SHP77 treated with DMSO at 0.1 percent for 48 hours (cell line): ENCODE measurements around the gene OR10H5.
"Not testable (repeated sequence)": the region's sequence is repeated elsewhere in the genome, so short reads cannot be mapped to it uniquely, and the experiment has no call there.

Source experiments
- DNase-seq: peaks from one replicate; lab custom pipeline; 2025; lab: John Stamatoyannopoulos, UW

Gene OR10H5

GRCh38 chr19:15811476-15811875 lies 24.0 kb downstream of the OR10H5 start:
- DNase-seq, result no peak

DNA sequence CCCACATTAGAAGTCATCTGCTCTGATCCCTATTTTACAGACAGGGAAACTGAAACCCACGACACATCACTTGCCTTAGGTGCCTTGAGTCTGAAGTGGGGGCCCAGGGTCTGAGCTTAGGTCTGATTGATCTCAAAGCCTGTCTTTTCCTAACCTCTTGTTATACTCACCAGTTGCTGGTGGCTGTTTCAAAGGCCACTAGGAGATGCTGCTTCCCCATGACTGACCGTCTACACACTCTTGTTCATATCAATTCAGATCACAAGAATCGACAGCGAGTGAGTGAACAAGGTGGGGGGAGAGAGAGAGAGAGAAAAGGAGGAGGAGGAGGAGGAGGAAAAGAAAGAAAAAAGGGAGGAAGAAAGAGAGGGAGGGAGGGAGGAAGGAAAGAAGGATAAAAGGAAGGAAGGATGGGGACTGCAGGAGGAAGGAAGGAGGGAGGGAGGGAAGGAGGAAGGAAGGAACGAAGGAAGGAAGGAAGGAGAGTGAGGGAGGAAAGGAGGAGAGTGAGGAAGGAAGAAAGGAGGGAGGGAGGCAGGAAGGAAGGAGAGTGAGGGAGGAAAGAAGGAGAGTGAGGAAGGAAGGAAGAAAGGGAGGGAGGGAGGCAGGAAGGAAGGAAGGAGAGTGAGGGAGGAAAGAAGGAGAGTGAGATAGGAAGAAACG lies 24.7 kb downstream of the OR10H5 start:
- DNase-seq, result no peak

- no peak for DNase-seq
These were observed 26.5 kb downstream of the OR10H5 start for GRCh38 chr19:15813916-15814315.

- DNase-seq, result no peak
These were observed 27.8 kb downstream of the OR10H5 start, which contains the start of gene OR10H1 for GRCh38 chr19:15815306-15815705. TSS of gene OR10H1 (minus strand) at chr19:15815664. CDS start at chr19:15808037, 7,627 bp downstream.

DNA sequence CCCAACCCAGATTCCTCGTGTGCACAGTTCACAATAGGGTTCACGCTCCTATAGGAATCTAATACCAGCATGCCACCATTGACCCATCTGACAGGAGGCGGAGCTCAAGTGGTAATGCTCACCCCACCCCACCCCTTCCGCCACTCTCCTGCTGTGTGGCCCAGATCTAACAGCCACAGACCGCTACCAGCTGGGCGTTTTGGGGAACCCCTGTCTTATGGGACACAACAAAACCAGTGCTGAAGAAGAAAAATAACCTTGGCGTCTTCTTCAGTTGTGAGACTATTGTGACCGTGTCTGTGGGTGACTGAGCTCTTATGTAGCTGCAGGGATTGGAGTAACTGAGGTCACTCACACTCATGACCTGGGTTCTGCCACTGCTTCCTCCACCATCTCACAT lies 33.2 kb downstream of the OR10H5 start:
- DNase-seq, result no peak

GRCh38 chr19:15825753-15826152 lies 38.3 kb downstream of the OR10H5 start:
- no peak for DNase-seq

GRCh38 chr19:15828121-15828610 lies 40.7 kb downstream of the OR10H5 start:
- no peak for DNase-seq

GRCh38 chr19:15828611-15829305 lies 41.3 kb downstream of the OR10H5 start:
- not testable (repeated sequence) for DNase-seq

- DNase-seq, result no peak
These were observed 41.8 kb downstream of the OR10H5 start for GRCh38 chr19:15829306-15829698.

GRCh38 chr19:15829786-15830185 lies 42.3 kb downstream of the OR10H5 start:
- no peak for DNase-seq

DNA sequence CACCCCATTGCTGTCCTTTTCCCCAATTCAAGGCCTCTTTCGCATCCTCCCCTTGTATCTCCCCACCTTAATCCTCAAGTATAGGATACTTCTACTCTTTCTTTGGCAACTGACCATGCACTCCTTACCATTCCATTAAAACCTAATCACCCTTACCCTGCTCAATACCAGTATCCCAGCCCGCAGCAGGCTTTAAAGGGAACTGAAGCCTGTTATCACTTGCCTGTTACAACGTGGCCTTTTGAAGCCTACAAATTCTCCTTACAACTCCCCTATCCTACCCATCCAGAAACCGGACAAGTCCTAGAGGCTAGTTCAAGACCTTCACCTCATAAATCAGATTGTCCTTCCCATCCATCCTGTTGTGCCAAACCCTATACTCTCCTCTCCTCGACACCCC lies 44.2 kb downstream of the OR10H5 start:
- DNase-seq, result no peak

GRCh38 chr19:15834232-15834631 lies 46.8 kb downstream of the OR10H5 start:
- DNase-seq, result not testable (repeated sequence)

DNA sequence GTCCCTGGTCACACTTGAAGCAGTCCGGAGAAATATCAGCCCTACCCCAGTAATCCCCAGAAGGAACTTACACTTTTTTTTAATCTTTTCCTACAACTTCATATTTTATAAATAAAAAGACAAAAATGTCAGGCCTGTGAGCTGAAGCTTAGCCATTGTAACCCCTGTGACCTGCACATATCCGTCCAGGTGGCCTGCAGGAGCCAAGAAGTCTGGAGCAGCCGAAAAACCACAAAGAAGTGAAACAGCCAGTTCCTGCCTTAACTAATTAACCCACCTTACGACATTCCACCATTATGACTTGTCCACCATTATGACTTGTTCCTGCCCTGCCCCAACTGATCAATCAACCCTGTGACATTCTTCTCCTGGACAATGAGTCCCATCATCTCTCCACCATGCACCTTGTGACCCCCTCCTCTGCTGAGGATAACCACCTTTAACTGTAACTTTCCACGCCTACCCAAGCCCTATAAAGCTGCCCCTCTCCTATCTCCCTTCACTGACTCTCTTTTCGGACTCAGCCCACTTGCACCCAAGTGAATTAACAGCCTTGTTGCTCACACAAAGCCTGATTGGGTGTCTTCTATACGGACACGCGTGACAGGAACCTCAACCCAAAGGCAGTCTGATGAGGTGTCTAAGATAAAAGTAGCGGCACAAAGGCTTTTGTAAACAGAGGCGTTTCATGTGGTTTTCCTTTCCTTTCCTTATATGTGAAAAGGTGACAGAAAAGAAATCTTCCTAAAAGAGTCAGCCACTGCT lies 48.3 kb downstream of the OR10H5 start:
- not testable (repeated sequence) for DNase-seq

DNA sequence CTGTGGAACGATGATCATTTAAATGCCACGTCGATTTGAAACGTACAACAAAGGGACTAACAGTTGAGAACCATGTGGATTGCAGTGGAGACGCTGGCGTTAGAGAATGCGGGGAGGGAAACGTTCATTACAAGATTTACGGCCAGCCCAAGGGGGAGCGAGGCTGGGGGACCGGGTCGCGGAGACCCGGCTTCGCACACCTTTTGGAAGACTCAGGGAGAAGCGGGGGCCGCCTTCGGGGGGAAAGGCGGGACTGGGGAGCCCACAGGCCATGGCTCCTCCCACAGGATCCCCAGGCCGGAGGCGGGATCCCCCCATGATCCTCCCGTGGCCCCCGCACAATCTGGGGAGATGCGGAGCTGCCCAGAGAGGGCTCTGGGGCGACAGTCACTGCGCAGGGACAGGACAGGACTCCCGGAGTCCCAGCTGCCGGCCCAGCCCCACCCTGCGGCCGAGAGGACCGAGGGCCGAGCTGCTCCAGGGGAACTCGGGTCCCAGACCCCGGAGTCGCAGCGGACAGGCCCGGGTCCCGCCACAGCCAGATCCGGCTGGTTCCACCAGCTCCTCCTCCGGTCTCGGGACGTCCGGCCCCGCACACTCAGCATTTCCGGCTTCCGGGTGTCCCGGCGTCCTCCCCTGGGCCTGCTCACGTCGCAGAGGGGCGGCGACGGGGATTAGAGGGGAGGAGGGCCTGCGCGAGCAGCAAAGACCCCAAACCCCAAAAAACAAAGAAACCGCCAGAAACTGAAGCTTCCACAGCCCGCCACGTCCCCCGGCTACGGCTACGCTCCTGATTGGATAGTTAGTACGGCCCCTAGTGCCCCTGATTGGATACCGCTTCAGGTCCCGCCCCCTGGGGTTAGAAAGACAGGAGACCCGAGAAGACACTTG lies 49.1 kb downstream of the OR10H5 start:
- no peak for DNase-seq

- DNase-seq, result peak; percentile 88
These were observed 49.8 kb downstream of the OR10H5 start for GRCh38 chr19:15837221-15837731.

GRCh38 chr19:15838351-15838750 lies 50.9 kb downstream of the OR10H5 start:
- DNase-seq, result no peak

GRCh38 chr19:15839888-15840287 lies 52.4 kb downstream of the OR10H5 start:
- not testable (repeated sequence) for DNase-seq

DNA sequence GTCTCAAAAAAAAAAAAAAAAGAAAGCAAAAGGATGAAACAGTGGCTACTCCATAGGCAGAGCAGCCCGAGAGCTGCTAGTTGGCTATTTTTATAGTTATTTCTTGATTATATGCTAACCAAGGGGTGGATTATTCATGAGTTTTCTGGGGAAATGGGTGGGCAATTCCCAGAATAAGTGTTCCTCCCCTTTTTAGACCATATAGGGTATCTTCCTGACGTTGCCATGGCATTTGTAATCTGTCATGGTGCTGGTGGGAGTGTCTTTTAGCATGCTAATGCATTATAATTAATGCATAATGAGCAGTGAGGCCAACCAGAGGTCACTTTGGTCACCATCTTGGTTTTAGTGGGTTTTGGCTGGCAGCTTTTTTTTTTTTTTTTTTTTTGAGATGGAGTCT lies 53.4 kb downstream of the OR10H5 start:
- no peak for DNase-seq

GRCh38 chr19:15841875-15842569 lies 54.6 kb downstream of the OR10H5 start:
- DNase-seq, result no peak

DNA sequence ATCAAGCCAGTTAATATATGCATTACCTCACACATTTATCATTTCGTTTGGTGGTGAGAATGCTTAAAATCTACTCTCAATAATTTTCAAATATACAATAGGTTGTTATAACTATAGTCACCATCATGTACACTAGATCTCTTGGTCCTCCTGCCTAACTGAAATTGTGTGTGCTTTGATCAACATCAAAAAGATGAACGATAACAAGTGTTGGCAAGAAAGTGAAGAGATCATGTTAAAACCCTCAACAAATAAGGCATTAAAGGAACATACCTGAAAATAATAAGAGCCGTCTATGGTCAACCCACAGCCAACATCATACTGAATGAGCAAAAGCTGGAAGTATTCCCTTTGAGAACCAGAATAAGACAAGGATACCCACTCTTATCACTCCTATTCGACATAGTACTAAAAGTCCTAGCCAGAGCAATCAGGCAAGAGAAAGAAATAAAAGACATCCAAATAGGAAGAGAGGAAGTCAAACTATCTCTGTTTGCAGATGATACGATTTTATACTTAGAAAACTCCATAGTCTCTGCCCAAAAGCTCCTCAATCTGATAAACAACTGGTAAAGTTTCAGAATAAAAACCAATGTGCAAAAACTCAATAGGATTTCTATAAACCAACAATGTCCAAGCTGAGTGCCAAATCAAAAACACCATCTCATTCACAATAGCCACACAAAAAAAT lies 55.9 kb downstream of the OR10H5 start:
- no peak for DNase-seq
